Transverse colon (tissue), 4 donors: Measurements from ENCODE around the gene VLDLR. TPM values are rescaled to one million over a fixed set of nuclear protein-coding genes. Genes with fewer than 3 reads are reported as not detected.

Source experiments
- DNase-seq: peaks from one replicate; pipeline ENCODE4 v3.0.0-alpha.2; 2019
- H3K27ac ChIP-seq, 4 donors: fragments of 200-600 bp; sonication (generic); 2 replicates each; pipeline ENCODE4 v1.5.1; 2016 to 2018; ENCODE audit warnings: inconsistent platforms in 4 of 4
- H3K27me3 ChIP-seq: fragments of 200-600 bp; sonication (generic); 2 replicates; pipeline ENCODE4 v1.5.1; 2017; ENCODE audit warnings: inconsistent platforms
- H3K36me3 ChIP-seq, 4 donors: fragments of 200-600 bp; sonication (generic); 2 replicates each; pipeline ENCODE4 v1.5.1; 2017 to 2019; ENCODE audit warnings: inconsistent platforms in 4 of 4
- H3K4me1 ChIP-seq, 4 donors: fragments of 200-600 bp; sonication (generic); 2 replicates each; pipeline ENCODE4 v1.5.1; 2017 to 2020; ENCODE audit warnings: inconsistent platforms in 4 of 4
- H3K4me3 ChIP-seq, 4 donors: fragments of 200-600 bp; sonication (generic); 1 replicate in 1 of 4; 2 replicates in 3 of 4; pipeline versions ENCODE4 v1.5.1 to v1.6.1; 2017 to 2019; ENCODE audit warnings: inconsistent platforms in 4 of 4
- H3K9me3 ChIP-seq, 2 donors: fragments of 200-600 bp; sonication (generic); 2 replicates each; pipeline ENCODE4 v1.5.1; 2017 to 2019; ENCODE audit warnings: inconsistent platforms in 2 of 2
- CTCF ChIP-seq, 5 experiments: fragments of 200-600 bp in 3 of 5; fragments of 450-650 bp in 2 of 5; sonication (generic) in 3 of 5; IDR thresholded peaks; 1 replicate in 2 of 5; 2 replicates in 3 of 5; pipeline ENCODE4 v1.5.1; 2016 to 2017; ENCODE audit warnings: antibody characterized with exemption in 5 of 5, inconsistent platforms in 3 of 5, mild to moderate bottlenecking in 2 of 5, moderate library complexity in 1 of 5
- EP300 ChIP-seq: sonication (generic); formaldehyde crosslinking; IDR thresholded peaks from one replicate; pipeline ENCODE4 v1.6.1; 2017; ENCODE audit warnings: antibody characterized with exemption, low read depth
- POLR2A ChIP-seq: fragments of 450-650 bp; IDR thresholded peaks from one replicate; pipeline ENCODE4 v1.6.1; 2016; ENCODE audit warnings: antibody characterized with exemption, mild to moderate bottlenecking, moderate library complexity
- POLR2AphosphoS5 ChIP-seq, 3 donors: sonication (generic); formaldehyde crosslinking; IDR thresholded peaks; one replicate each; pipeline ENCODE4 v1.6.1; 2016; ENCODE audit warnings: antibody characterized with exemption in 3 of 3
- WGBS, 2 donors: methylation state at CpG; one replicate each; pipeline ENCODE4 v1.1.5; 2018; ENCODE audit warnings: low coverage in 1 of 2; 5-methylcytosine and 5-hydroxymethylcytosine counted together
- in situ Hi-C, 4 donors: fragments of 200-750 bp; cut with MboI; loops; one replicate each; pipeline versions ENCODE4 v1.15.0 to v1.15.1; 2017; ENCODE audit warnings: low sequenced_read_pairs in 3 of 4, low pct_ligation_motif_present in 1 of 4, low pct_unique_long_range_greater_than_20kb in 1 of 4
- intact Hi-C: fragments of 100-400 bp; cut with DNase I; formaldehyde crosslinking; loops from one replicate; pipeline ENCODE4 v1.15.1; 2023; ENCODE audit warnings: low total_unique reads
- total RNA-seq, 4 donors: library from RNA; depleted of rRNA; stranded (reverse); fragments of >200 nt; gene quantifications; one replicate each; pipeline ENCODE4 v1.1.0, GENCODE V29; 2016

VLDLR gene
- total RNA-seq, 4 donors from 2014 or later, result 0.80 to 14.0 (median 9.6) TPM

GRCh38 chr9:2676466-2676865, 54.9 kb downstream of the VLDLR start:
- H3K4me3 ChIP-seq, result no peak overlapping the region
- TF ChIP-seq POLR2AphosphoS5 (IDR thresholded peaks at IDR 0.05) (no peak), EP300 (no peak), POLR2A (no peak), CTCF (IDR thresholded peaks at IDR 0.05) (no peak)
- WGBS, 2 donors, result 58 to 62% methylated on average over 4 of the region's 4 CpGs
- H3K36me3 ChIP-seq, result no peaks in the 10 kb centered on the region
- H3K27me3 ChIP-seq, result no peaks in the 10 kb centered on the region
- no peak for DNase-seq
- intact Hi-C loops (no loop called here), in situ Hi-C loops (no loop called here)
- H3K27ac ChIP-seq, result no peak overlapping the region
- peaks cover 0 to 6% (median 0%) of the 10 kb centered on the region in 4 donors for H3K4me1 ChIP-seq
- H3K9me3 ChIP-seq, result no peaks in the 10 kb centered on the region

GRCh38 chr9:2677915-2678889, 56.6 kb downstream of the VLDLR start:
- 42 to 72% methylated on average over 3 to 5 of the region's 5 CpGs for WGBS, 2 donors
- TF ChIP-seq POLR2A, result no peak
- TF ChIP-seq CTCF (IDR thresholded peaks at IDR 0.05), result no peak
- TF ChIP-seq POLR2AphosphoS5 (IDR thresholded peaks at IDR 0.05), result no peak
- TF ChIP-seq EP300, result no peak
- intact Hi-C loops, result no loop called here
- Histone ChIP-seq H3K4me1 (peaks cover 0 to 6% (median 0%) of the 10 kb centered on the region in 4 donors), H3K27me3 (no peaks in the 10 kb centered on the region), H3K4me3 (no peak overlapping the region), H3K27ac (no peak overlapping the region), H3K9me3 (no peaks in the 10 kb centered on the region), H3K36me3 (no peaks in the 10 kb centered on the region)
- DNase-seq, result no peak
- in situ Hi-C loops, result no loop called here

GRCh38 chr9:2679011-2679410, 57.4 kb downstream of the VLDLR start:
- WGBS, 2 donors, result 80 to 94% methylated on average over 1 to 2 of the region's 2 CpGs
- Histone ChIP-seq H3K4me1 (peaks cover 0 to 1% (median 0%) of the 10 kb centered on the region in 4 donors), H3K36me3 (no peaks in the 10 kb centered on the region), H3K9me3 (no peaks in the 10 kb centered on the region), H3K4me3 (no peak overlapping the region), H3K27ac (no peak overlapping the region), H3K27me3 (no peaks in the 10 kb centered on the region)
- DNase-seq, result no peak
- TF ChIP-seq POLR2AphosphoS5 (IDR thresholded peaks at IDR 0.05), result no peak
- no peak for TF ChIP-seq CTCF (IDR thresholded peaks at IDR 0.05)
- no peak for TF ChIP-seq POLR2A
- no peak for TF ChIP-seq EP300
- intact Hi-C loops, result no loop called here
- in situ Hi-C loops, result no loop called here

- H3K36me3 ChIP-seq, result no peaks in the 10 kb centered on the region
- H3K4me1 ChIP-seq, result no peaks in the 10 kb centered on the region
- no peak overlapping the region for H3K4me3 ChIP-seq
- no peaks in the 10 kb centered on the region for H3K9me3 ChIP-seq
- H3K27ac ChIP-seq, result no peak overlapping the region
- 69 to 100% methylated on average over 1 of the region's 1 CpG for WGBS, 2 donors
- in situ Hi-C loops (no loop called here), intact Hi-C loops (no loop called here)
- H3K27me3 ChIP-seq, result no peaks in the 10 kb centered on the region
- DNase-seq, result no peak
- TF ChIP-seq CTCF (IDR thresholded peaks at IDR 0.05), result no peak
- no peak for TF ChIP-seq POLR2A
- no peak for TF ChIP-seq POLR2AphosphoS5 (IDR thresholded peaks at IDR 0.05)
- no peak for TF ChIP-seq EP300
Observed at GRCh38 chr9:2681981-2682380, 60.4 kb downstream of the VLDLR start.
